ENCODE measurements around the gene THAP11.

The THAP11 gene

DNA sequence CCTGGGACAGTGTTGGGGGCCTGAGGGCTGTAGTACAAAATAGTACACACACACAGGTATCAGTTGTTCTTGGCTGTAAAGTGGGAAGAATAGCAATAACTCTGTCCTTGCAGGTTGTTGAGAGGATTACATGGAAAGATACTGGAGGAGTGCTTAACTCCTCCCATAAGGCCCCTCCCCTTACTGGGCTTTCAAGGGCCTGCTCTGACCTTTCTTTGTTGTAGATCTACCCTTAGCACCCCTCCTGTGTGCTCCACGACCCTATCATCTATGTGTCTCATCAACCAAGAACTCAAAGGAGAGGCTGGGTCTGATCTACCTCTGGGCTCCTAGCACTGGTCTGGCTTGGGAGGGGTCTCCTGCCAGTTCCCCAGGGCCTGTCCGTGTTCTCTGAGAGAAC is 22.5 kb downstream of the THAP11 start:
- Histone ChIP-seq H3K27me3 (ENCODE audit: insufficient read depth, poor library complexity, severe bottlenecking) (no peaks in the 10 kb centered on the region), H3K4me3 (replicated peaks; ENCODE audit: insufficient read depth, low read length) (no peak overlapping the region), H3K27ac (replicated peaks) (no peak overlapping the region)
- no peak for DNase-seq (ENCODE audit: low read depth in 1 of 2, low spot score in 1 of 2)
- no peak for TF ChIP-seq GABPA (IDR thresholded peaks at IDR 0.05; ENCODE audit: low read depth)
- TF ChIP-seq, protein P1, sequence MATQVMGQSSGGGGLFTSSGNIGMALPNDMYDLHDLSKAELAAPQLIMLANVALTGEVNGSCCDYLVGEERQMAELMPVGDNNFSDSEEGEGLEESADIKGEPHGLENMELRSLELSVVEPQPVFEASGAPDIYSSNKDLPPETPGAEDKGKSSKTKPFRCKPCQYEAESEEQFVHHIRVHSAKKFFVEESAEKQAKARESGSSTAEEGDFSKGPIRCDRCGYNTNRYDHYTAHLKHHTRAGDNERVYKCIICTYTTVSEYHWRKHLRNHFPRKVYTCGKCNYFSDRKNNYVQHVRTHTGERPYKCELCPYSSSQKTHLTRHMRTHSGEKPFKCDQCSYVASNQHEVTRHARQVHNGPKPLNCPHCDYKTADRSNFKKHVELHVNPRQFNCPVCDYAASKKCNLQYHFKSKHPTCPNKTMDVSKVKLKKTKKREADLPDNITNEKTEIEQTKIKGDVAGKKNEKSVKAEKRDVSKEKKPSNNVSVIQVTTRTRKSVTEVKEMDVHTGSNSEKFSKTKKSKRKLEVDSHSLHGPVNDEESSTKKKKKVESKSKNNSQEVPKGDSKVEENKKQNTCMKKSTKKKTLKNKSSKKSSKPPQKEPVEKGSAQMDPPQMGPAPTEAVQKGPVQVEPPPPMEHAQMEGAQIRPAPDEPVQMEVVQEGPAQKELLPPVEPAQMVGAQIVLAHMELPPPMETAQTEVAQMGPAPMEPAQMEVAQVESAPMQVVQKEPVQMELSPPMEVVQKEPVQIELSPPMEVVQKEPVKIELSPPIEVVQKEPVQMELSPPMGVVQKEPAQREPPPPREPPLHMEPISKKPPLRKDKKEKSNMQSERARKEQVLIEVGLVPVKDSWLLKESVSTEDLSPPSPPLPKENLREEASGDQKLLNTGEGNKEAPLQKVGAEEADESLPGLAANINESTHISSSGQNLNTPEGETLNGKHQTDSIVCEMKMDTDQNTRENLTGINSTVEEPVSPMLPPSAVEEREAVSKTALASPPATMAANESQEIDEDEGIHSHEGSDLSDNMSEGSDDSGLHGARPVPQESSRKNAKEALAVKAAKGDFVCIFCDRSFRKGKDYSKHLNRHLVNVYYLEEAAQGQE (IDR thresholded peaks at IDR 0.05; ENCODE audit: insufficient replicate concordance, low read depth), result no peak
- TF ChIP-seq, protein P2, sequence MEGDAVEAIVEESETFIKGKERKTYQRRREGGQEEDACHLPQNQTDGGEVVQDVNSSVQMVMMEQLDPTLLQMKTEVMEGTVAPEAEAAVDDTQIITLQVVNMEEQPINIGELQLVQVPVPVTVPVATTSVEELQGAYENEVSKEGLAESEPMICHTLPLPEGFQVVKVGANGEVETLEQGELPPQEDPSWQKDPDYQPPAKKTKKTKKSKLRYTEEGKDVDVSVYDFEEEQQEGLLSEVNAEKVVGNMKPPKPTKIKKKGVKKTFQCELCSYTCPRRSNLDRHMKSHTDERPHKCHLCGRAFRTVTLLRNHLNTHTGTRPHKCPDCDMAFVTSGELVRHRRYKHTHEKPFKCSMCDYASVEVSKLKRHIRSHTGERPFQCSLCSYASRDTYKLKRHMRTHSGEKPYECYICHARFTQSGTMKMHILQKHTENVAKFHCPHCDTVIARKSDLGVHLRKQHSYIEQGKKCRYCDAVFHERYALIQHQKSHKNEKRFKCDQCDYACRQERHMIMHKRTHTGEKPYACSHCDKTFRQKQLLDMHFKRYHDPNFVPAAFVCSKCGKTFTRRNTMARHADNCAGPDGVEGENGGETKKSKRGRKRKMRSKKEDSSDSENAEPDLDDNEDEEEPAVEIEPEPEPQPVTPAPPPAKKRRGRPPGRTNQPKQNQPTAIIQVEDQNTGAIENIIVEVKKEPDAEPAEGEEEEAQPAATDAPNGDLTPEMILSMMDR (IDR thresholded peaks at IDR 0.05; ENCODE audit: insufficient read depth, low read length), result no peak
- no peak for TF ChIP-seq SPI1 (IDR thresholded peaks at IDR 0.05; ENCODE audit: borderline replicate concordance, low read depth)
- no peak for TF ChIP-seq POLR2AphosphoS5 (IDR thresholded peaks at IDR 0.05; ENCODE audit: low read depth)

DNA sequence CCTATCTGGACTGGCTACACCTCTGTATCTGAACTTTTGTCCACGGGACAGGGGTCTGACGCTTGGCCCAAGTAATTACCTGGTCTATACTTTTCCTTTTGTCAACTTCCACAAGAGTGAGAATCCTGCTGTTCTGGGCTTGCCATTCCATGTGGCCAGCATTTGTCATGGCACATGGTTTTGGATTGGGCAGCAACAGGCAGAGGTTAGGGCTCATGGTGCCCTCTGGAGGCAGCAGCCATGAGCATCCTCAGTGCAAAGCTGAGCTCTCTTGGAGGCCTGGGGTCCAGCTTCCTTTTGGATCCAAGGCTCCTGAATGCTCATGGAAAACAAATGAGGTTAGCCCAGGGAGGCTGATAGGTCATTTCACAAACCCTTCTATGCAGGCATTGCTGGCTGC is 23.2 kb downstream of the THAP11 start:
- DNase-seq (ENCODE audit: low read depth in 1 of 2, low spot score in 1 of 2), result peak in 1 of 2 experiments; percentile 30
- no peaks in the 10 kb centered on the region for H3K27me3 ChIP-seq (ENCODE audit: insufficient read depth, poor library complexity, severe bottlenecking)
- TF ChIP-seq, protein P2 (IDR thresholded peaks at IDR 0.05; ENCODE audit: insufficient read depth, low read length), result peak; percentile 26
- no peak for TF ChIP-seq GABPA (IDR thresholded peaks at IDR 0.05; ENCODE audit: low read depth)
- H3K27ac ChIP-seq (replicated peaks), result no peak overlapping the region
- H3K4me3 ChIP-seq (replicated peaks; ENCODE audit: insufficient read depth, low read length), result no peak overlapping the region

DNA sequence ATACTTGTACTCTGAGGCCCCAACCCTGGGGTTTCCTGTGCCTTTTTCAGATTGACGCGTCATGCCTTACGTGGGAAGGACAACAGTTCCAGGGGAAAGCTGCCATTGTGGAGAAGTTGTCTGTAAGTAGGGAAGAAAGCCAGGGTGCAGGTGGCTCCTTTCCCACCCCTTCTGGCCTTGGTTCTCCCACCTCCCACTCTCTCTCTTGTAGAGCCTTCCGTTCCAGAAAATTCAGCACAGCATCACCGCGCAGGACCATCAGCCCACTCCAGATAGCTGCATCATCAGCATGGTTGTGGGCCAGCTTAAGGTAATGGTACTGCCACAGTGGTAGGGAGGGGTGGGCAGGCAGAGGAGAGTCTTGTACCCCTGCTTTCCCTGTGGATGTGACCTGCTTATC is 26.2 kb downstream of the THAP11 start:
- TF ChIP-seq GABPA (IDR thresholded peaks at IDR 0.05; ENCODE audit: low read depth) (no peak), POLR2AphosphoS5 (IDR thresholded peaks at IDR 0.05; ENCODE audit: low read depth) (no peak), SPI1 (IDR thresholded peaks at IDR 0.05; ENCODE audit: borderline replicate concordance, low read depth) (no peak)
- TF ChIP-seq, protein P1 (IDR thresholded peaks at IDR 0.05; ENCODE audit: insufficient replicate concordance, low read depth), result no peak
- TF ChIP-seq, protein P2 (IDR thresholded peaks at IDR 0.05; ENCODE audit: insufficient read depth, low read length), result no peak
- Histone ChIP-seq H3K4me3 (replicated peaks; ENCODE audit: insufficient read depth, low read length) (no peak overlapping the region), H3K27ac (replicated peaks) (no peak overlapping the region), H3K27me3 (ENCODE audit: insufficient read depth, poor library complexity, severe bottlenecking) (no peaks in the 10 kb centered on the region)
- no peak for DNase-seq (ENCODE audit: low read depth in 1 of 2, low spot score in 1 of 2)

DNA sequence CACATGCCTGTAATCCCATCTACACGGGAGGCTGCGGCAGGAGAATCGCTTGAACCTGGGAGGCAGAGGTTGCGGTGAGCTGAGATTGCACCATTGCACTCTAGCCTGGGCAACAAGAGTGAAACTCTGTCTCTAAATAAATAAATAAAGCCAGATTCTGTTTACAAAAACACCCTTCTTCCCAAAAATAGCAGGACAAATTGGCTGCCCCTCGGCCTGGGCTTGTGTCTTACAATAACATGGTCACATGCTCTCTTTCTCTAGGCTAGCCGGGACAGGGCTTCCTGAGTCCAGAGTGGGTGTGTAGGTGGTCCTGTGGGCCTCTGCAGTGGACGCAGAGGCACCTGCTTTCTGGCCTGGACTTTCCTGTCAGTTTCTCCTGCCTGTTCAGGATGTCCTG is 27.5 kb downstream of the THAP11 start:
- no peak overlapping the region for H3K4me3 ChIP-seq (replicated peaks; ENCODE audit: insufficient read depth, low read length)
- H3K27ac ChIP-seq (replicated peaks), result no peak overlapping the region
- no peaks in the 10 kb centered on the region for H3K27me3 ChIP-seq (ENCODE audit: insufficient read depth, poor library complexity, severe bottlenecking)
- TF ChIP-seq GABPA (IDR thresholded peaks at IDR 0.05; ENCODE audit: low read depth) (no peak), SPI1 (IDR thresholded peaks at IDR 0.05; ENCODE audit: borderline replicate concordance, low read depth) (no peak), POLR2AphosphoS5 (IDR thresholded peaks at IDR 0.05; ENCODE audit: low read depth) (no peak)
- TF ChIP-seq, protein P1 (IDR thresholded peaks at IDR 0.05; ENCODE audit: insufficient replicate concordance, low read depth), result no peak
- TF ChIP-seq, protein P2 (IDR thresholded peaks at IDR 0.05; ENCODE audit: insufficient read depth, low read length), result no peak
- DNase-seq (ENCODE audit: low read depth in 1 of 2, low spot score in 1 of 2), result no peak

Data from HL-60 (cell line).